GM12865 (cell line): ENCODE data around the gene RBKS.
"Not testable (repeated sequence)": the region's sequence is repeated elsewhere in the genome, so short reads cannot be mapped to it uniquely, and the experiment has no call there.

Experiments
- DNase-seq: peaks from one replicate; pipeline ENCODE4 v3.0.0; 2010; ENCODE audit warnings: low read depth
- H3K4me3 ChIP-seq: 2 replicates; pipeline ENCODE4 v1.5.1; 2011; ENCODE audit warnings: mild to moderate bottlenecking, low read depth, low read length, control low read depth
- CTCF ChIP-seq: IDR thresholded peaks from 2 replicates; pipeline ENCODE4 v1.5.1; 2011; ENCODE audit warnings: low read length, control low read depth, low read depth, inconsistent platforms; ENCODE audit not compliant: insufficient read depth; ENCODE audit errors: missing control alignments

RBKS gene

GRCh38 chr2:27887111-27887510 is 3.1 kb downstream of the RBKS start:
- no peak for TF ChIP-seq CTCF
- H3K4me3 ChIP-seq, result no peak overlapping the region
- DNase-seq, result no peak

GRCh38 chr2:27886322-27886721 is 3.9 kb downstream of the RBKS start:
- TF ChIP-seq CTCF, result no peak
- no peak overlapping the region for H3K4me3 ChIP-seq
- DNase-seq, result no peak

- DNase-seq, result no peak
- no peak overlapping the region for H3K4me3 ChIP-seq
- no peak for TF ChIP-seq CTCF
Measured at GRCh38 chr2:27885661-27886060, 4.5 kb downstream of the RBKS start.

GRCh38 chr2:27885234-27885633 is 5.0 kb downstream of the RBKS start:
- TF ChIP-seq CTCF, result no peak
- DNase-seq, result no peak
- H3K4me3 ChIP-seq, result no peak overlapping the region

- no peak for TF ChIP-seq CTCF
- DNase-seq, result no peak
- H3K4me3 ChIP-seq, result no peak overlapping the region
Measured at GRCh38 chr2:27884601-27885000, 5.6 kb downstream of the RBKS start.

GRCh38 chr2:27882584-27882922 is 7.6 kb downstream of the RBKS start:
- H3K4me3 ChIP-seq, DNase-seq: not testable (repeated sequence)

GRCh38 chr2:27881815-27882583 is 8.2 kb downstream of the RBKS start:
- H3K4me3 ChIP-seq, DNase-seq: not testable (repeated sequence)

- TF ChIP-seq CTCF, result no peak
- DNase-seq, result no peak
- no peak overlapping the region for H3K4me3 ChIP-seq
Measured at GRCh38 chr2:27878825-27879224, 11.4 kb downstream of the RBKS start.
